ENCODE results near the gene WFS1.

GRCh38 chr4:6322761-6323566 lies 53.3 kb downstream of the WFS1 start:
- TF ChIP-seq CTCF (IDR thresholded peaks at IDR 0.05; ENCODE audit: control extremely low read depth in 1 of 3, insufficient read depth in 1 of 3, low read depth in 1 of 3, low read length in 3 of 3): no peak
- no peak for TF ChIP-seq JUN (IDR thresholded peaks at IDR 0.05; ENCODE audit: low read depth, low read length)
- no peak for TF ChIP-seq RXRA (IDR thresholded peaks at IDR 0.05; ENCODE audit: insufficient read depth, low read depth, low read length)
